ENCODE results near the gene ZNF407.

ZNF407 gene

DNA sequence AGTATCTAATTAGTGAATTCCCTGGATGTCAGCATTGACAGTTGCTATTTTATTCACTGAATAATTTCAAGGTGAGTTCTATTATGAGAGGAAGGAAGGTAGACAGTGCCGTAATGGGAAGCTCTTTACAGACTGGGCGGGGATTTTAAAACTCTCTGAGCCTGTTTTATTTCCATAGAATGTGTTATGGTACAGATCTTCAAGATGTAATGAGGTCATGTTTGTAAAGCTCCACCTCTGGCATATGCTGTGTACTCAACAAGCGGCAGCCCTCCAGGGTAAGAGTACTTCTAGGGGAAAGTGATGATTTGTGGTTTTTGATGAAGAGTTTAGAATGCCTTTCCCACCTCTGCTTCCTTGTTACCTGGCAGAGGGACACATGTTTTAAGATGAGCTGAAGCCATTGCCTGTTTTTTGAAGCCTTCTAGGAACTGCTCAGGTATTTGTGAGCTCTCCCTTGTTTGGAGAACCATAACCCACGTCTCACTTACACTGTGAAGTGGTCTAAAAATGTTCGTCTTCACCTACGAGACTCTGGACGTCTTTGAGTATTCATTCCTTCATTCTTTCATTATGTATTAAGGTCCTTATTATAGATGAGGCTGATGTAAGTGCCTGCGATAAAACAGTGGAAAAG lies 360.0 kb downstream of the ZNF407 start:
- no peaks in the 10 kb centered on the region for H3F3A ChIP-seq (ENCODE audit: control insufficient read depth, insufficient read depth)
- no peaks in the 10 kb centered on the region for H3K27me3 ChIP-seq (ENCODE audit: control insufficient read depth, low read length)
- no peak overlapping the region for H3K4me3 ChIP-seq (ENCODE audit: low read length)
- H3K36me3 ChIP-seq (ENCODE audit: control insufficient read depth, low read length), result no peaks in the 10 kb centered on the region
- no peaks in the 10 kb centered on the region for H3K9me3 ChIP-seq (ENCODE audit: control insufficient read depth, insufficient read depth, low read length)
- no peaks in the 10 kb centered on the region for H3K9me2 ChIP-seq (replicated peaks; ENCODE audit: control insufficient read depth, low read length)
- no peaks in the 10 kb centered on the region for H3K4me1 ChIP-seq (ENCODE audit: control insufficient read depth, low read length)
- no peaks in the 10 kb centered on the region for H3K79me2 ChIP-seq (ENCODE audit: control insufficient read depth, low read length)
- no peak overlapping the region for H3K27ac ChIP-seq (ENCODE audit: low read depth, low read length)
- no peak overlapping the region for H3K4me2 ChIP-seq (ENCODE audit: low read length)
- H4K20me1 ChIP-seq (ENCODE audit: control insufficient read depth, insufficient read depth, low read depth, low read length), result no peaks in the 10 kb centered on the region
- TF ChIP-seq CTCF (IDR thresholded peaks at IDR 0.05; ENCODE audit: low read depth, low read length, poor library complexity, severe bottlenecking) (no peak), EZH2phosphoT487 (IDR thresholded peaks at IDR 0.05; ENCODE audit: borderline replicate concordance, low read length) (no peak)

GRCh38 chr18:74959216-74959615 lies 361.5 kb downstream of the ZNF407 start:
- H3F3A ChIP-seq (ENCODE audit: control insufficient read depth, insufficient read depth), result no peaks in the 10 kb centered on the region
- no peaks in the 10 kb centered on the region for H4K20me1 ChIP-seq (ENCODE audit: control insufficient read depth, insufficient read depth, low read depth, low read length)
- no peak overlapping the region for H3K4me2 ChIP-seq (ENCODE audit: low read length)
- H3K36me3 ChIP-seq (ENCODE audit: control insufficient read depth, low read length), result no peaks in the 10 kb centered on the region
- H3K4me3 ChIP-seq (ENCODE audit: low read length), result no peak overlapping the region
- no peaks in the 10 kb centered on the region for H3K27me3 ChIP-seq (ENCODE audit: control insufficient read depth, low read length)
- TF ChIP-seq EZH2phosphoT487 (IDR thresholded peaks at IDR 0.05; ENCODE audit: borderline replicate concordance, low read length) (no peak), CTCF (IDR thresholded peaks at IDR 0.05; ENCODE audit: low read depth, low read length, poor library complexity, severe bottlenecking) (no peak)
- H3K27ac ChIP-seq (ENCODE audit: low read depth, low read length), result no peak overlapping the region
- no peaks in the 10 kb centered on the region for H3K79me2 ChIP-seq (ENCODE audit: control insufficient read depth, low read length)
- no peaks in the 10 kb centered on the region for H3K9me2 ChIP-seq (replicated peaks; ENCODE audit: control insufficient read depth, low read length)
- H3K9me3 ChIP-seq (ENCODE audit: control insufficient read depth, insufficient read depth, low read length), result no peaks in the 10 kb centered on the region
- H3K4me1 ChIP-seq (ENCODE audit: control insufficient read depth, low read length), result peaks cover 9% of the 10 kb centered on the region

GRCh38 chr18:74961596-74961995 lies 363.9 kb downstream of the ZNF407 start:
- no peak overlapping the region for H3K4me2 ChIP-seq (ENCODE audit: low read length)

More at GRCh38 chr18:74961596-74961995, 363.9 kb downstream of the ZNF407 start:
- H3K36me3 ChIP-seq (ENCODE audit: control insufficient read depth, low read length), result no peaks in the 10 kb centered on the region
- H3K9me2 ChIP-seq (replicated peaks; ENCODE audit: control insufficient read depth, low read length), result no peaks in the 10 kb centered on the region
- no peaks in the 10 kb centered on the region for H3K9me3 ChIP-seq (ENCODE audit: control insufficient read depth, insufficient read depth, low read length)
- no peaks in the 10 kb centered on the region for H3K79me2 ChIP-seq (ENCODE audit: control insufficient read depth, low read length)
- no peak overlapping the region for H3K27ac ChIP-seq (ENCODE audit: low read depth, low read length)
- TF ChIP-seq CTCF (IDR thresholded peaks at IDR 0.05; ENCODE audit: low read depth, low read length, poor library complexity, severe bottlenecking) (no peak), EZH2phosphoT487 (IDR thresholded peaks at IDR 0.05; ENCODE audit: borderline replicate concordance, low read length) (no peak)
- H3K27me3 ChIP-seq (ENCODE audit: control insufficient read depth, low read length), result no peaks in the 10 kb centered on the region
- peaks cover 9% of the 10 kb centered on the region for H3K4me1 ChIP-seq (ENCODE audit: control insufficient read depth, low read length)
- H4K20me1 ChIP-seq (ENCODE audit: control insufficient read depth, insufficient read depth, low read depth, low read length), result no peaks in the 10 kb centered on the region
- no peaks in the 10 kb centered on the region for H3F3A ChIP-seq (ENCODE audit: control insufficient read depth, insufficient read depth)
- no peak overlapping the region for H3K4me3 ChIP-seq (ENCODE audit: low read length)
